Peyer's patch (tissue), 4 donors: Measurements from ENCODE around the gene CD2AP.

Experiments used
- POLR2A ChIP-seq, 2 donors: fragments of 450-650 bp; IDR thresholded peaks; one replicate each; pipeline ENCODE4 v1.5.1; 2017; ENCODE audit warnings: antibody characterized with exemption in 2 of 2, mild to moderate bottlenecking in 2 of 2, moderate library complexity in 2 of 2
- TF ChIP-seq, protein P1 (sequence below), 6 experiments: fragments of 450-650 bp in 4 of 6; fragments of 200-600 bp in 2 of 6; sonication (generic) in 1 of 6; IDR thresholded peaks; one replicate each; pipeline ENCODE4 v1.5.1; 2017 to 2019; ENCODE audit warnings: antibody characterized with exemption in 6 of 6, mild to moderate bottlenecking in 3 of 6, moderate library complexity in 1 of 6

GRCh38 chr6:47654255-47654654 is 176.7 kb downstream of the CD2AP start:
- TF ChIP-seq, protein P1, sequence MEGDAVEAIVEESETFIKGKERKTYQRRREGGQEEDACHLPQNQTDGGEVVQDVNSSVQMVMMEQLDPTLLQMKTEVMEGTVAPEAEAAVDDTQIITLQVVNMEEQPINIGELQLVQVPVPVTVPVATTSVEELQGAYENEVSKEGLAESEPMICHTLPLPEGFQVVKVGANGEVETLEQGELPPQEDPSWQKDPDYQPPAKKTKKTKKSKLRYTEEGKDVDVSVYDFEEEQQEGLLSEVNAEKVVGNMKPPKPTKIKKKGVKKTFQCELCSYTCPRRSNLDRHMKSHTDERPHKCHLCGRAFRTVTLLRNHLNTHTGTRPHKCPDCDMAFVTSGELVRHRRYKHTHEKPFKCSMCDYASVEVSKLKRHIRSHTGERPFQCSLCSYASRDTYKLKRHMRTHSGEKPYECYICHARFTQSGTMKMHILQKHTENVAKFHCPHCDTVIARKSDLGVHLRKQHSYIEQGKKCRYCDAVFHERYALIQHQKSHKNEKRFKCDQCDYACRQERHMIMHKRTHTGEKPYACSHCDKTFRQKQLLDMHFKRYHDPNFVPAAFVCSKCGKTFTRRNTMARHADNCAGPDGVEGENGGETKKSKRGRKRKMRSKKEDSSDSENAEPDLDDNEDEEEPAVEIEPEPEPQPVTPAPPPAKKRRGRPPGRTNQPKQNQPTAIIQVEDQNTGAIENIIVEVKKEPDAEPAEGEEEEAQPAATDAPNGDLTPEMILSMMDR (IDR thresholded peaks at IDR 0.05), result no peak
- TF ChIP-seq POLR2A (IDR thresholded peaks at IDR 0.05), result no peak
